ENCODE measurements around the gene TMEM37. TPM values are rescaled to one million over a fixed set of nuclear protein-coding genes. Genes with fewer than 3 reads are reported as not detected.

Gene TMEM37
- total RNA-seq, 1 donor from 2014 or later = 11.4 TPM

DNA sequence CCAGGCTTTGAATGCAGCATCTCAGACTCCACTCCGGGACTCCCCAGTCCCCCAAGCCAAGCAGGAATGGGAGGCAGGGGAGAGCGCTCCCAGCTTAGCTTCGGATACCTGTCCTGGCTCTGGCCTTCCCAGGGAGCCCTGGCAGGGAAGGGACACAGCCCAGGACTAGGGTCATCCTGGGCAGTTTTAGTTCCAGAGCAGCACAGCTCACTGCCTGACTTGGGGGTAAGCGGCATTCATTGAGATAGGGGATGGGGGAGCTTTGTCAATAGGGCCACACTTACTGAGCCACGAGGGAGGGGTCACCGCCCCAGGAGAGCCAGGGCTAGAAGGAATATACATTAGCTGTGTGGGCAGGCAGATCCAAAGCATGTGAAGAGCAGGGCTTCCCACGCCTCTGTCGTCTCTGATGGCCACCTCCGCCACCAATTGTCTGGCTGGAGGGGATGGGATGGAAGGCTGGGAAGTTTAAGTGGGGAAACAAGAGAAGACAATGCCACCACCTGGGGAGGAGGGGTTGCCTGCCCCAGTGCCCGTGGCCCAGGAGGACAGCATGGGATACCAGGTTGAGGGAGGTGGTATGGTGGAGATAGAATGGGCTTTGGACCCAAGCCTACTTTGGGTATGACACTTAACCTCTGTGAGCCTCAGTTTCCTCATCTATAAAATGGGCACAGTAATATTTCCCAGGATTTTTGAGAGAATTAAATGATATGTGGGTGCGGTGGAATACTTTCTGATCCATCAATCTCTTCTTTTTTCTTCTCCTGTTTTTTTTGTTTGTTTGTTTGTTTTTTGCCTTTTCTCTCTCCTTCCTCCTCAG lies 52.5 kb downstream of the TMEM37 start:
- Mint-ChIP-seq H3K9me3 (ENCODE audit: unreplicated experiment) (no peaks in the 10 kb centered on the region), H3K4me1 (ENCODE audit: unreplicated experiment) (peaks cover under 1% of the 10 kb centered on the region), H3K27ac (ENCODE audit: unreplicated experiment) (no peak overlapping the region), H3K4me3 (ENCODE audit: unreplicated experiment) (no peak overlapping the region), H3K27me3 (ENCODE audit: unreplicated experiment) (peaks cover 4% of the 10 kb centered on the region), H3K36me3 (ENCODE audit: low read depth, unreplicated experiment) (no peaks in the 10 kb centered on the region)
- TF ChIP-seq, protein P1, sequence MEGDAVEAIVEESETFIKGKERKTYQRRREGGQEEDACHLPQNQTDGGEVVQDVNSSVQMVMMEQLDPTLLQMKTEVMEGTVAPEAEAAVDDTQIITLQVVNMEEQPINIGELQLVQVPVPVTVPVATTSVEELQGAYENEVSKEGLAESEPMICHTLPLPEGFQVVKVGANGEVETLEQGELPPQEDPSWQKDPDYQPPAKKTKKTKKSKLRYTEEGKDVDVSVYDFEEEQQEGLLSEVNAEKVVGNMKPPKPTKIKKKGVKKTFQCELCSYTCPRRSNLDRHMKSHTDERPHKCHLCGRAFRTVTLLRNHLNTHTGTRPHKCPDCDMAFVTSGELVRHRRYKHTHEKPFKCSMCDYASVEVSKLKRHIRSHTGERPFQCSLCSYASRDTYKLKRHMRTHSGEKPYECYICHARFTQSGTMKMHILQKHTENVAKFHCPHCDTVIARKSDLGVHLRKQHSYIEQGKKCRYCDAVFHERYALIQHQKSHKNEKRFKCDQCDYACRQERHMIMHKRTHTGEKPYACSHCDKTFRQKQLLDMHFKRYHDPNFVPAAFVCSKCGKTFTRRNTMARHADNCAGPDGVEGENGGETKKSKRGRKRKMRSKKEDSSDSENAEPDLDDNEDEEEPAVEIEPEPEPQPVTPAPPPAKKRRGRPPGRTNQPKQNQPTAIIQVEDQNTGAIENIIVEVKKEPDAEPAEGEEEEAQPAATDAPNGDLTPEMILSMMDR (IDR thresholded peaks at IDR 0.05; ENCODE audit: unreplicated experiment) = no peak
- DNase-seq (ENCODE audit: low spot score) = no peak

DNA sequence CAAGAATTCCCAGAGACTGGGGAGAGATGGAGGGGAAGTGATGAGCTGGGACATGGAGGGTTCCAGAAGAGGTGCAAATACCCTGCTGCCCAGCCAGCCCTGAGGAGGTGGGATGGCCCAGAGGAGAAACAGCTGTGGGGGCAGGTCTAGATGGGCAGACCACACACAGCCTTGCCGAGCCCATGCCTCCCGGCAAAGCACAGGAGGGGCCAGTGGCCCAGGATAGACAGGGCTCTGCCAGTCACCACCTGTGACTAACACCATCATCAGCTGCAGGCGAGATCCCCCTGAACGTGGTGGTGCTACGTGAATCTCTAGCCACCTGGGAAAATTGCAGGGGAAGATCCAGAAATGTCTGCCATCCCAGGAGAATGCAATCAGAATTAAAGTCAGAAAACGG lies 53.2 kb downstream of the TMEM37 start:
- Mint-ChIP-seq H3K4me1 (ENCODE audit: unreplicated experiment) (peaks cover 8% of the 10 kb centered on the region), H3K4me3 (ENCODE audit: unreplicated experiment) (no peak overlapping the region), H3K36me3 (ENCODE audit: low read depth, unreplicated experiment) (no peaks in the 10 kb centered on the region), H3K9me3 (ENCODE audit: unreplicated experiment) (no peaks in the 10 kb centered on the region), H3K27ac (ENCODE audit: unreplicated experiment) (no peak overlapping the region), H3K27me3 (ENCODE audit: unreplicated experiment) (peaks cover 4% of the 10 kb centered on the region)
- DNase-seq (ENCODE audit: low spot score) = no peak
- TF ChIP-seq, protein P1 (IDR thresholded peaks at IDR 0.05; ENCODE audit: unreplicated experiment) = no peak

DNA sequence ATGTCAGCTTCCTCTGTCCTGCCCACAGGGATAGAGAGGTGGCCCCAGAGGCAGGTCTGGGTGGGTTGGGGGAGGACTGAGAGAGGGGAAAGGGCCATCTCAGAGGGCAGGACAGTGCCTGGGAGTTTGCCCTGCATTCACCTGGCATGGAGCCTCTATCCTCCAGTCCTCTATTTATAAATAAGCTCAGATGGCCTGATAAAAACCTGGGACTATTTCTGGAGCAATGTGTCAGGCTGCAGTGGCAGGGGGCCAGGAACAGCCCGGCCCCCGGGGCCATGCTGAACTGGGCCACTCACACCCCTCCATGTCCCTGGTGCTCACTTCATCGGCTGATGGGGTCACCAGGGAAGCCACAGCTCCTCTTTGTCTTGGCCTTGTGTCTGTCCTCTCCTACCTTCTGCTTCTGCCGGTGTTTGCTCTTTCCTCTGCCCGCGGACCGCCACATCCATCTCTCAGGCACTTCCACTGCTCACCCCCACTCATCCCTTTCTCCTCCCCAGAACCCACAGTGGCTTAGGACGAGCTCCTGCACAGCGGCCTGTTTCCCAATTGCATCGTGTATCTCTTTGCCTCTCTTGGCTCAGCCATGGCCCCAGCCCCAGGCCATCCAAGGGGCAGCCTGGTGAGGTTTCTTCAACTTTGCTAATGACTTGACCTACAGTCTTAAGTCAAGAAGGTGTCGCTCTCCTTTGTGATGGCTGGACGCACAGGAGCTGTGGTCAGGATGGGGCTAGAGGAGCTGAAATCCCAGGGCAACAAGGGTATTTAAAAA lies 53.9 kb downstream of the TMEM37 start:
- no peaks in the 10 kb centered on the region for H3K9me3 Mint-ChIP-seq (ENCODE audit: unreplicated experiment)
- peaks cover 4% of the 10 kb centered on the region for H3K27me3 Mint-ChIP-seq (ENCODE audit: unreplicated experiment)
- TF ChIP-seq, protein P1 (IDR thresholded peaks at IDR 0.05; ENCODE audit: unreplicated experiment) = no peak
- no peak overlapping the region for H3K4me3 Mint-ChIP-seq (ENCODE audit: unreplicated experiment)
- H3K4me1 Mint-ChIP-seq (ENCODE audit: unreplicated experiment) = peaks cover 11% of the 10 kb centered on the region
- DNase-seq (ENCODE audit: low spot score) = no peak
- no peak overlapping the region for H3K27ac Mint-ChIP-seq (ENCODE audit: unreplicated experiment)
- H3K36me3 Mint-ChIP-seq (ENCODE audit: low read depth, unreplicated experiment) = no peaks in the 10 kb centered on the region

DNA sequence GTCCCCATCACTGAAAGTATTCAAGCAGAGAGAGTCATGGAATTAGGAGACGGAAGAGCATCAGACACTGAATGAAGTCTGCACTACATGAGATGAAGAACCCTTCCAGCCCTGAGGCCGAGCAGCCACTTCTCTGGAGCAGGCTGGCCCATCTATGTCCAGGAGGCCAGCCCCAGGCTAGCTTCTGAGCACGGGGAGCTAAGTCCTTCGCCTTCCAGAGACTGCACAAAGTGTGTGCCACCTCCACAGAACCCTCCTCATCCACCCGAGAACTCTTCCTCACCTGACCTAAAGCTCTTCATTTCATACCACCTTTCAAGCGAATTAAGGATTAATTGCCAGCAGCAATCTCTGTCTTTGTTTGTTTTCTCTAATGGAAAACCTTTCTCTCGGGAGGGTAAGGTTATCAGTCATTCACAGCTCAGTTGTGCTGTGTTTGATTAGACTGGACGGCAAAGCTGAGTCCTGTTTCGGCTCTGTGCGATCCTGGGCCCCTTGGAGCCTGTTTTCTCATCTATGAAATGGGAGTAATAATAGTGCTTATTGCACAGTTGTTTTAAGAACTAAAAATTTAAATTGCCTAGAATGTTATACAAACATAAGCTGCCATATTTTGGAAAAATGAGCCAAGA lies 54.7 kb downstream of the TMEM37 start:
- no peak overlapping the region for H3K4me3 Mint-ChIP-seq (ENCODE audit: unreplicated experiment)
- no peak overlapping the region for H3K27ac Mint-ChIP-seq (ENCODE audit: unreplicated experiment)
- peaks cover 19% of the 10 kb centered on the region for H3K4me1 Mint-ChIP-seq (ENCODE audit: unreplicated experiment)
- H3K36me3 Mint-ChIP-seq (ENCODE audit: low read depth, unreplicated experiment) = no peaks in the 10 kb centered on the region
- H3K9me3 Mint-ChIP-seq (ENCODE audit: unreplicated experiment) = no peaks in the 10 kb centered on the region
- TF ChIP-seq, protein P1 (IDR thresholded peaks at IDR 0.05; ENCODE audit: unreplicated experiment) = no peak
- H3K27me3 Mint-ChIP-seq (ENCODE audit: unreplicated experiment) = peaks cover 2% of the 10 kb centered on the region
- DNase-seq (ENCODE audit: low spot score) = no peak

All from endothelial cell (in vitro differentiated cells).